NCI-H1092 (cell line): Measurements from ENCODE around the gene SLC39A13.

Source experiments
- DNase-seq: peaks from one replicate; lab custom pipeline; 2025; lab: John Stamatoyannopoulos, UW

Gene SLC39A13

DNA sequence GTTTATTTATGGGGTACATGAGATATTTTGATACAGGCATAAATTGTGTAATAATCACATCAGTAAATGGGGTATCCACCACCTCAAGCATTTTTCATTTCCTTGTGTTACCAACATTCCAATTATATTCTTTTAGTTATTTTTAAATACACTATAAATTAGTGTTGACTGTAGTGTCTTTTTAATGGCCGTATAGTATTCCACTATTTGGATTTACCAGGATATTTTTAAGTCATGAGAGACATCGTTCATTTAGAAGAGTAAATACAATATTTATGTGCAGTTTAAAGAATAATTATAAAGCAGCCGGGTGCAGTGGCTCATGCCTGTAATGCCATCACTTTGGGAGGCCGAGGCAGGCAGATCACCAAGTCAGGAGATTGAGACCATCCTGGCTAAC lies 23.9 kb upstream of the SLC39A13 start:
- no peak for DNase-seq

DNA sequence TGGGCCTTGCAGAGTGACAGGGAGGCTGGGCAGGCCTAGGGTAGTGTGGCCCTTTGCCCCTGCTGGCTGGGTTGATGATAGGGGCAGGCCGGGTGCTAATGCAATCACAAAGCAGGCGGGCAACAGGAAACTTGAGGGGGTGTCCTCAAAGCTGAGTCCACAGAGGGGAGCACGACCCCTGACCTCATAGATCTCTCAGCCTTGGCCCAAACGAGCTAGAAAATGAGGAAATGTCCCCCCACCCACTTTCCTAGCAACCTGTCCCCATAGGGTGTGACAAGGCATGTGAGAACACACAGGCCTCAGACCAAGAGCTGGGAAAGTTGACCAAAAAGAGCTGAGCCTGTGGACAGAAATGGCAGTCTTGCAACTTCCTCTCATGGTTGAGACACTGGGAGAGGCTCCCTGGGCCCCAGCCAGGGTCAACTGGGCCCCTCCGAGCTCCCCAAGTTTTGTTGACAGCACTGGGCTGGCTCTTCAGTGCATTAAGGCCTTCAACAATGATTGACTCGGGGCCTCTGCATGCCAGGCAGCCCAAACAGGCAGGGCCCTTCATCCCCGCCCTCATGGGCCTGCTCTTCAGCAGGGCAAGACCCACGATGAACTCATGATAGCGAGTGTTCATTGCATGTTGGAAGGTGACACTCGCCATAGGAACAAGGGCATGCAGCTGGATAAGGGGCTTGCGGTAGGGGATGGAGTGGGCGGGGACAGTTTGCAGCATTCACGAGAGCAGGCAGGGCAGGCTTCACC lies 20.3 kb upstream of the SLC39A13 start:
- no peak for DNase-seq

DNA sequence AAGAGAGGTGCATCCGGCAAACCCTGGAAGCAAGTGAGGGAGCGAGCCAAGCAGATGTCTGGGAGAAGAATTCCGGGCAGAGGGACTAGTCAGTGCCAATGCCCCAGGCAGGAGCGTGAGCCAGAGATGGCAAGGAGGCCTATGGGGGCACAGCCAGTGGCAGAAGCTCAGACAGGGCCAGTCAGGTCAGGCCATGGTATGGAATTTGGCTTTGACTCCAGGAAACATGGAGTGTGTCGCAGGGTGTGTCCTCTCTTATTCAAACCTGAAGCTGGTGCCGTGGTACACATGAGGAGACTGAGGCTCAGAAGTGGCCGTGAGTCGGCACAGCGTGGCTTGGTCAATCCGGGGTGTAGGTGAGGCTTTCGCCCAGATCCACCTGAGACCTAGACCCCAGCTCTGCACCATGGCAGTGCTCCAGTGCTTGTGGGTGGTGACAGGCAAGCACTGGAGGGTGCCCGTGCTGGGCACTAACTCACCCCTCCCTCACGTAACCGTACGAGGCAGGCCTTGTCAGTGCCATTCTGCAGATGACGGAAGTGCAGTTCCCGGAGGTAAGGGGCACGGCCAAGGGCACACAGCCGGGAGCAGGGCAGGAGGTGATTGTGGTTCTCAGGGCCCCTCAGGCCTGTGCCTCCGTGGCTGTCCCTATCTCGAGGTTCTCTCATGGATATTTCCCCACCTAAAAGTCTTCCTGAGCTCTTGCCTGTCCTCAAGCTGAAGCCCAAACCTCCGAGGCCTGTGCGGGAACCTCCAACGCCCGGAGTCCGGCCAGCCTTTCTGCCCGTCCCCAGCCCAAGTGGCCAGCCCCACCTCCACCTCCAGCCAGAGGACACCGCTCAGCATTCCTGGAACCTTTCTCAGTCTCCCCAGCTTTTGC lies 19.5 kb upstream of the SLC39A13 start:
- DNase-seq = no peak

DNA sequence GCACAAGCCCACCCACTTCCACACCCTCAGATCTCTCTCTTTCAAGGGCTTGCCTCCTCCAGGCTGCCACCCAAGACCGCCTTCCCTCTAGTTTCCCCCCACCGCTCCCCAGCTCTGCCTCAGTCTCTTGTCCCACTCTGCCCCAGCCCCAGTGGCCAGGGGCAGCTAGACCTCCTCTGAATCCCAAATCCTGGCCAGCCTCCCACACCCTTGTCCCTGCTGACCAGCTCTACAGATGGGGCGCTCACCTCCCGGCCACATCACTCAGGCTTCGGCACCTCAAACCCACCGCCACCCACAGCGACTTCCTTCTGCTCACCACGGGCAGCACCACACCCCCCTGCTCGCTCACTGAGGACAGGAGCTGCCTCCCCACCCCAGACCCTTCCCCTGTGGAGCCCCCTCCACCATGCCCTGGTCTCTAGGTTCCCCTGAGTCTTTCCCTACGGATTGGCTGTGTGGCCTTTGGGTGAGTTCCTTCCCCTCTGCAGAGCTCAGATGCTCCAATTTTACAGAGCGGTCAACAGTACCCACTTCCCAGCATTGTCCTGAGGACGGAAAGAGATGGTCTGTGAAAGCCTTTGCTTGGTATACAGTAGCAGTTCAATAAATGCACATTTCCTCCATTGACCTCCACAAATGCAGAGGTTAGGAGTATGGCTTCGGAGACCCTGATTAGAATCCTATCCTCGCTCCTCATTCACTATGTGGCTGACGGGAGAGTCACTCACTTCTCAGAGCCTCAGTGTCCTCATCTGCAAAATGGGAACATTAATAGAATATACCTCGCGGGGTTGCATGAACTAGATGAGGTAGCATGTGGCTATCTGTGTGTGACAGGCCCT lies 18.6 kb upstream of the SLC39A13 start:
- no peak for DNase-seq

DNA sequence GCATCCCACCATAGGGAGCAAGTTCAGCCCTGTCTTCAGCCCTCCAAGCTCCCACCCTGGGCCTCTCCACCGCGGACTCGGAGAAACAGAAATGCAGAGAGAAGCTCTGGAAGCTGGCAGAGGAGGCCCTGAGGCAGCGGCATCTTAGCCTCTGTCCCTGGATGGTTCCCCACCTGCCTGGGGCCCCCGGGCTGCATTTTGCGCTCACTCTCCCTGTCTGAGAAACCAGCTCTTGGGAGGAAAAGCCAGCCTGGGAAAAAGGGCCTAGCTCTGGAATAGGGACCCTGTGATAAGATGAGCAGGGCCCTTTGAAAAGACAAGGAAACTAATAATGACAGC lies 18.0 kb upstream of the SLC39A13 start:
- DNase-seq = no peak

DNA sequence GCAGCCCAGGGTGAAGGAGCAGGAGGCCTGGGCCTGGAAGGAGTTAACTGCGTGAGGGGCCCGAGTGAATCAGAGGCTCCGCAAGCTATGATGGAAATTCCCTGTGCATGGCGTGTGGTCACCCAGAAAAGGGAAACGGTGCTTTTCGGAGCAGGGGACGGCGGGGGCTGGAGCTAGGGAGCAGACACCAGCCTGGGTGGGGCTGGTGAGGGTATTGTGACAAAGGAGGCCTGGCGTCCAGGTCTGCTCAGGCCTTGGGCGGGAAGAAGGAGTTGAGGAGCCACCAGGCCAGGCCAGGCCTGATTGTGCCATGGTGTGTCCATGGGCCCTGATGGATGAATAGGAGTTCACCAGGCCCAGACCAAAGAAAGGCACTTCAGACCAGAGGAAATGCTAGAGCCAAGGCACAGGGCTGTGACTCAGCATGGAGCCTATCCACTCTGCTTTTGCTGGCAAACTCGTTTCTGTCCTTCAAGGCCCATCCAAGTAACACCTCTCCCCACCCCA lies 17.3 kb upstream of the SLC39A13 start:
- DNase-seq = no peak

DNA sequence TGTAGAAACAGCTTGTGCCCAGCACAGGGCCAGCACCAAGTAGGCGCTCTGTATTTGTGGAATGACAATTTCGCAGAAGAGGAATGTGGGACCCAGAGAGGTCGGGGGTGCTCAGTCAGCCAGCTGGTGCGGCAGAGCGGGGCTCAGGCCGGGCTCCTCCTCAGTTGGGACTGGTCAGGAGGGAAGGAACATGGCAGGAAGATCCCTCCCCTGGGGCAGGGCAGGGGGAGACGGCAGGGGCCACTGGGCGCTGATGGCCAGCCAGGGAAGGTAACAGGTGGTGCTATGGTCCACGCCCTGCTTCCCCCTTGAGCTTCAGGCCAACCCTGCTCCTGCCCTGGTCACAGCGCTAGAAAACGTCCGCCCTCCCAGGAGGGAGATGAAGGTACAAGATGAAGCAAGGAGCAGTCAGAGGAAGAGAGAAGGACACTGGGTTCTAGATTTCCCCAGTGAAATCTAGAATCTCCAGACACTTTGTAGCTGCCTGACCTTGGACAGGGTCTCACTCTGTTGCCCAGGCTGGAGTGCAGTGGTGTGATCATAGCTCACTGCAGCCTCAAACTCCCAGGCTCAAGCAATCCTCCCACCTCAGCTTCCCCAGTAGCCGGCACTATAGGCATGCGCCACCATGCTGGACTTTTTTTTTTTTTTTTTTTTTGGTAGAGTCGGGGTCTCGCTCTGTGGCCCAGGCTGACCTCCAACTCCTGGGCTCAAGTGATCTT lies 16.5 kb upstream of the SLC39A13 start:
- DNase-seq = no peak

DNA sequence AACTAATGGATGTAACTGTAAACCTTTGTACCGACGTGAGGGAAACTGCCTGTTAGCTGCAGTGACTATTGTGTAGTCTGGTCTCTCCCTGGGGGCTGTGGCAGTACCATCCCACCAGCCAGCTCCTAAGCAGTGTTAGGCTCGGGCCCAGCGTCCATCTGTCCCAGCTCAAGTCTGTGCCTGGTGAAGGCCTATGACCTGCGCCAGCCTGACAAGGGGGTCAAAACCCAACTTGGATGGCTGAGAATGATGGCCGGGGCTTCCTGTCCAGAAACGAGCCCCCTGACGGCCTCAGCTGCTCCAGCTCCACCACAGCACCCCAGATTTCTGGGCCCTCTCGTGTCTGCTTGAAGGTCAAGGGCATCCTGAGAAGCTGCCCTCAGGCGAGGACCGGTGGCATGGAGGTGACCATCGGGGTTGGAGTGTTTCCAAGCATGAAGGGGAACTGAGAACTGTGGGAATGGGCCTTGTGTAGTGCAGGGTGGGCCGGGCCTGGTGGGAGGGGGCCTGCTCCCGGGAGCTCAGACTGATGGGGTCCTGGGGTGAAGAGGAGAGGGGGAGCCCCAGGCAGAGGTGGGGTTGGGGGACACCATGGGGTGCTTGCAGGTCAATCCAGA lies 15.7 kb upstream of the SLC39A13 start:
- no peak for DNase-seq

DNA sequence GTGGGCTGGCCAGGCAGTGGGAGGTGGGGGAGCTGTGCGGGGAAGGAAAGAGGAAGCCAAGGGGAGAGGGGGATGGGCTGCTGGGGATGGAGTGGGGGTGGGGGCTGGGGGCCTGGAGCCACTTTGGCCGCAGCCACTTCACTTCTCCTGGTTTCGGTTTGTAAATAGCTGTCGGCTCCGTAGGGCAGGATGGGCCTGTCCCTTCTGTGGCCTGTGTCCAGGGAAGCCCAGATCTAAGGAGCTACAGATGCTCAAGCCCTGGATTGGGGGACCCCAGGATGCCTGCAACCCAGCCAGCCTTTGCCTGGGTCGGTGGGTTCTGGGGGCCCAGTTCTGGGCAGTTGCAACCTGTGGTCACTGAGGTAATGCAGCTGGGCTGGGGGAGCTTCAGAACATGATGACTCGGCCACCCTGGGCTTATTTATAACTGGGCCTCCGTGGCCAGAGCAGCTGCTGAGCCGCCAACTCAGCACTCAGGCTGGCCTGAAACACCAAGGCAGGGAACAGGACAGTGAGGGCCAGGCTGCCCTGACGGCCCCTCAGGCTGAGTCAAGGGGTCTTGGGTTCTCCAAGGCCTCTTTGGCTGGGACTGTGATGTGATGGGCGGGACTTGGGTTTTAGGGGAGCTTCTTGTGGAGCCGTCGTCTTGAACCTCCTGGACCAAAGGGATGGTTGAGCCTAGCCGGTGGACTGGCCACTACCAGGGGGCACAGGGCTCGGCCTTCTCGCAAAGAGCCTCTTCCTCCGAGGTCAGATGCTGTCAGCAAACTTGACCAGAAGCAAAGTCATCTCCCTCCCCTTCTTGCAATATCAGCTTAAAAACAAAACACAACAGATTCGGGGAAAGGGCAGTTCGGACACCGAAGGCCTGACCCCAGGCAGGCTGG lies 15.0 kb upstream of the SLC39A13 start:
- no peak for DNase-seq

DNA sequence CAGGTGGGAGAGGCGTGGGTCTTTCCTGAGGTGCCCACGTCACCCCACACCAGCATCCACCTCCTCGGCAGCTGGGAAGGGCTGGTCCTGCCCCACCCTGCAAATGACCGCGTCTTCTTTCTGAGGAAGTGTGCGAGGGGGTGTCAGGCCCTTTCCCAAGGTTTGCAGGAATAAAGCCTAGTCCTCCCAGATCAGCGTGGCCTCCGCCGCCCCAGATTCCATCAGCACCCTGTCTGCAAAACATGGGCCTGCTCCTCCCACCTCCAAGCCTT lies 14.4 kb upstream of the SLC39A13 start:
- no peak for DNase-seq

DNA sequence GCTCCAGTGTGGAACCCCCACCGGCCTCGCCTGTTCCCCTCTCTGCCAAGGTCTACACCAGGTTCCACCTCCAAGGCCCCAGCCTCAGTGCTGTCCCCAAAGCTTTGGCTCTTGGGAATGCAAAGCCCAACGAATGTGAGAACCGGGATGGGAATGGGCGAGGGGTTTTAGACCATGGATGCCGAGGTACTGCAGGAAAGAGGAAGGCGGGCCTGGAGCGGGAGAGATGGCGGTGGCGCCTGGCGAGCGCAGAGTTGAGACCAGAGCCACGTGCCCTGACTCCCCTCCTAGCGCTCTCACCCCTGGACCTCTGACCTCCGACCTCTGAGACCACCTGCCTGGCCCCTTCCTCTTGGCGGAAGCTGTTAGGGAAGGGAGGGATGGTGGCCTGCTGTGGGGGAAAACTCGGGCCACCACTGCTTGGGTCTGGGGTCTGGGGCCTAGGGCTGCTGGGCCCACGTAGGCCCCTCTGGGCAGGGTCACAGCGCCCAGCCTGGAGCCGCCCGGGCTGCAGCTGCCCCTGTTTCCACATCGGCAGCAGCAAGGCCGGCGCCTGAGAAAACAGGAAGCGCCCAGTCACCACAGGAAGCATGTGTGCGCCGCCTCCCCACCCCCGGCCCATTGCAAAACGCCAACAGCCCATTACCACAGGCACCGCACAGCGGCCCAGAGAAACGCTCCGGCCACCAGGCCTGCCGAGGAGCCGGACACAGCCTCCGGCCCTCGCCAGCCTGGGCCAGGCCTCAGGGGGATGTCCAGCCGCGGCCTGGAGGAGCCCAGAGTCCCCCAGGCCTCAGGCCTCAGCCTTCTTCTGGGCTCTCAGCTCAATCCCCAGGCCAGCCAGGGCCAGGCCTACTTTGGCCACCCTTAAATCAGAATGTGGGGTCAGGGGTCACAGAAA lies 13.8 kb upstream of the SLC39A13 start:
- no peak for DNase-seq

DNA sequence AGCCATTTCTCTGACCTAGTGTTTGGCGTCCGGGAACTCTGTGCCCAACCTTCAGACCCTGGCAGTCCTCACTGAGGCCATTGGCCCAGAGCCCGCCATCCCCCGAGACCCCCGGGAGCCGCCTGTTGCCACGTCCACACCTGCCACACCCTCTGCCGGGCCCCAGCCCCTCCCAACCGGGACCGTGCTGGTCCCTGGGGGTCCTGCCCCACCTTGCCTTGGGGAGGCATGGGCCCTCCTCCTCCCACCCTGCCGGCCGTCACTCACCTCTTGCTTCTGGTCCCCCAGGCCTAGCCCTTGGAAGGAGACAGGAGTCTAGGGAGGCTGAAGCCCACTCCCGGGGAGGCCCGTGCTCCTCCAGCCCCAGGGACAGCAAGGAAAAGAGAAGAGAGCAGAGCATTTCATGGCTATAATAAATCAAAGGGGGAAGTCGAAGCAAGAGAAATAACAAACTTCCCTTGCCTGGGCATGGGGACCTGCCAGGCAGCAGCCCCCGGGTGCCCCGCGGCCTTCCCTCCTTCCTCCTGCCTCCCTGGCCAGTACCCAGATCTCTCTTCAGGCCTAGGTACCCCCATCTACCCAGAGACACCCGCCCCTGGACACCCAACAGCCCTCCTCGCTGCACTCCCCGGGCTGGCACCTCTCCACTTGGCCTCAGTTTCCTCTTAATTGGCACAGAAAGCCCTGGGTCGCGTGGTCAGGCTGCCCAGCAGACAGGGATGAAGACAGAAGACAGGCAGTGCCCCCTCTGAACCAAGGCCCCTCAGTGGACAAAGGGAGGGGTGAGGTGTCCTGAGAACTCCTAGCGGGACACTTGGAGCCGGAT lies 13.0 kb upstream of the SLC39A13 start:
- DNase-seq = no peak

DNA sequence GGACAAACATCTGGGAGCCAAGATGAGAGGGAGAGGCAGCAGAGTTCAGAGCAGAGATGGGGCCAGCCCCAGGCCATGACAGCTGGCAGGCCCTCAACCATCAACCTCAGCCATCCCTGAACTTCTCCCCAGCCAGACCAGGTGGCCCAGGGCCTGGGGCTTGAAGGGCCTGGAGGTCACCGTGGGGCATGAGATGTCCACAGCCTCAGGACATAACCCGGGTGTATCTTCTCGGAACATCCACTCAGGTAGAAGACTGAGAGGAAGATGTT lies 12.4 kb upstream of the SLC39A13 start:
- DNase-seq = no peak

DNA sequence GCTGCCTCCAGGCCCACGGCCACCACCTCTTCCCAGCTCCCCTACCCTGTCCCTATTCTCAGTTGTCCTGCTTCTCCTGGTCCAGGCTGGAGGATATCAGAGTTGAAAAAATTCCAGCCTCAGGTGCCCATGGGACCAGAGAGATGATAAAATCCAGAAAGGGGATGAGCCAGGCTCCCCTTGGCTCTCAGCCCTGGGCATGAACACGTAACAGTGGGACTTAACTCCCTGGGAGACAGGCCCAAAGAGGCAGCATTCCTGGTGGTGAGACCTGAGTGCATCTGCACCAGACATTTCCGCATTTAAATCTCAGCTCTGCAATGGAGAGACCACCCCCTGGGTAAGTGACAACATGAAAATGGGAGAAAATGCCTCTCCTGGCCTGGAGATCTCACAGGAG lies 10.4 kb upstream of the SLC39A13 start:
- DNase-seq = no peak

DNA sequence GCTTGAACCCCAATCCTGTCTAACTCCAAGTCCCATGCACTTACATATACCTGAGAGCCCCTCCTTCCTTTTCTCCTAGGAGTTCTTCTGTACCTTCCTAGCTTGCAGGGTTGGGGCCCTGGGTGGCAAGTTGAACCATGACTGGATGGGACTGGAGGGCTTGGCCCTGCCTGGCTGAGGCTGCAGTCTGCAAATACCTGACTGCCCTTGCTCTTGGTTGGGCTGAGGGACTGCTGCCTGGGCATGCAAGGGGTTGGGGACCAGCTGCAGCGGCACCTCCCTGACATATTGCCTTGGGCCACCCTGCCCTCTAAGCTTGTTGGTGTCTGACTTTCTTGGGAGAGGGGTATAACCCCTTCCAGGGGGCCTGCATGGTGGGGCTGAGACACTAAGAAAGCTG lies 9.8 kb upstream of the SLC39A13 start:
- no peak for DNase-seq

DNA sequence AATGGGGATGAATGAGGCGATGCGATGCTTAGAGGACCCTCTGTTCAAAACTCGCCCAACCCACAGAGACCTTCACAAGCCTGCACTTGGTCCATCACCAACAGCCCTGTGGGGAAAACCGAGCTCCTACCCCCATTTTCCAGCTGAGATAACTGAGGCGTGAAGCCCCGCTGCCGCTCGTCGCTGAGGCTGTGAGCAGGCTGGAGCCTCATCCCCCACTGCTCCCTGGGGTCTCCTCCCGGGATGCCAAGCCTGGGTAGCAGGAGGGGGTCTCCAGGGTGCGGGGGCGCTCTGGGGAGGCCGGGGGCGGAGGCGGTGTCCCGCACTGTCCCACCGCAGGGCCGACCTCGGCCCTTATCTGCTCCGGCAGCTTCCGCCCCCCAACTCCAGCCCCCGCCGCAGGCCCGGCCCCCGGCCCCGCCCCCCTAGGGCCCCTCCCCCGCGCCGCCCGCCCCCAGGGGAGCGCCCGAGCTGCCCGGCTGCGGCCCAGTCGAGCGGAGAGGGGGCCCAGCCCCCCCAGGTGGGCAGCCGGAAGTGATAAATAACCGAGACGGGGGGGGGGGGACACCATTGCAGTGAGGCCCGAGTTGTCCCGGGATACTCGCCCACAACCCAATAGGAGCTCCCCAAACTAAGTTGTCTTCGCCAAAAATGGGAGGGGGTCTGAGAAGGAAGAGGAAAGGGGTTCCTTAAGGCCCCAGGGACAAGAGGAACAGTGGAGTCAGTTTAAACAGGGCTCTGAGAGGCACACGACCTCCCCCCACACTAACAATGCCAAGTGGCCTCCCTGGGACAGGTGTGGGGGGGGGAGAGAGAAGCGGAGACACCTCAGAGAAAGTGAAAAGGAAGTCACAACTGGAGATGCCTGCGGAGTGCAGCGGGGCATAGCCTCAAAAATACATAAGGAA lies 8.3 kb upstream of the SLC39A13 start:
- no peak for DNase-seq

DNA sequence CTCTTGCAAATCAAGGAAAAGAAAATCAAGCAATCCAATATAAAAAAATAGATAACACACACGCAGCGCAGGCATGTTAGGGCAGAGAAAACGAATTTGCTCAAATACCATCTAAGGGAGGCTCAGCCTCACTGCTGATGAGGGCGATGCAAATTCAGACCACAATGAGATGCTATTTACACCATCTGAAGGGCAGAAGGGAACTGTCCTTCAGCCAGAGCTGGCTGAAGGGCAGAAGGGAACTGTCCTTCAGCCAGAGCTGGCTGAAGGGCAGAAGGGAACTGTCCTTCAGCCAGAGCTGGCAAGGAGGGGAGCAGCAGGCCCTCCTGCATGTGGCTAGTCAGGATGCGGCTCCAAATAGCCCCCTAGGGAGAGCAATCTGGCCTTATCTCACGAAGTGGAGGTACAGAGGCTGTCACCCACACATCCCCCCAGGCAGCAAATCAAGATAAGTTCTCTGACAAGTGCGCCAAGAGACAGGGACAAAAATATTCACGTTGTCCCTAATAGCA lies 7.6 kb upstream of the SLC39A13 start:
- DNase-seq = no peak

DNA sequence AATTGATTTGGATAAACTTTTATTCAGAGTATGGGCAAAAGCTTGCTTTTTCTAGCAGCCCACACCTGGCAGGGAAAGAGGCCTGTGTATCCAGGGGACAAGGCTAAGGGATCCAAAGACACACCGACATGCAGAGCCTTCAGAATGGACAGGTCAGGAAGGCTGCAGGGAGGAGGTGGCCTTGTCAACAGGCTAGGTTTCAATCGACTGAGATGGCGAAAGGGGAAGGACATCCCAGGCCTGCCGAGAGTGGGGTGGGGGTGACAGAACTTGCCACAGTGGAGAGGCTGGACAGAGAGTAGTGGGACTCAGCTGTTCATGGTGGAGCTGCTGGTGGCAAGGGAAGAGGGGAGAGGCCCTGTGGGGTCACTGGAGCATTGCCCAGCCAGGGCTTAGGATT lies 5.3 kb upstream of the SLC39A13 start:
- DNase-seq = no peak
